Tongue (tissue), 2 donors: ENCODE data around the gene FHOD3. TPM values are rescaled to one million over a fixed set of nuclear protein-coding genes. Genes with fewer than 3 reads are reported as not detected.
A peak's percentile ranks its signal among the peaks of the same experiment; 100 is the strongest.

Experiments
- DNase-seq: peaks from one replicate; pipeline ENCODE4 v3.0.0-alpha.2; 2015
- total RNA-seq: library from RNA; depleted of rRNA; stranded (reverse); fragments of >200 nt; gene quantifications from one replicate; pipeline ENCODE4 v1.2.3, GENCODE V29; 2014

FHOD3 gene
- total RNA-seq, 1 donor from 2014 or later, result 33.0 TPM

DNA sequence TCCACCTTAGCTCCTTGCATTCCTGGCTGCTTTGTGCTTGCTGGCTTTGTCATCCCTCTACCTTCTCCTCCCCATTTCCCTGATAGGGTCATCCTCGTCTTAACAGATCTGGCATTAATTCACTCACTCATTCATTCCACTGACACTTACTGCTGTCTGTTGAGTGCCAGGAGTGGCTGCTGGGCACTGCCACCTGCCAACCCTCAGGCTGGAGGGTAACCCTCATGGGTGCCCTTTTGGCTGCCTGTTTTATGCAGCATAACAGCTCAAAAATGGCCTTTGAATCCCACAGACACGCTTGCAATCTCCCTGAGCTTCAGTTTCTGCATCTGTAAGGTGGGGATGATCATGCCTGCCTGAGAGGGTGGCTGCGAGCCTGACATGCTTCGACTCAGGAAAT is 25.2 kb downstream of the FHOD3 start:
- DNase-seq, result no peak

DNA sequence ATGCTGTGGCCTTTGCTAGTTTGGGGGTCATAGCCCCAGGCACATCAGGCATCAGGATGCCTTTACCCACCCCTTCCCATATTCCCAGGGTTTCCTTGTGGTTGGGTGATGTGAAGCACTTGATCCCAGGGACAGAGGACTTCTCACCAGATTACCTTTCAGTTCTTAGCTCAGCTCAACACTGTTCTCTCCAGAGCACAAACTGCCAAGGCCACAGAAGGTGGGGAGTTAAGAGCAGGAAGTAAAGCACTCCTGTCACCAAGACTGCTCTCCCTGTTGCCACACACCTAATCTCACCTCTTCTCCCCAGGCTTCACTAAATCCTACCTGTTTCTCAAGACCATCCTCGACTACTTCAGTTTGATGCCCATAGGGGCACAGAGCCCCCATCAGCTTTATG is 25.9 kb downstream of the FHOD3 start:
- DNase-seq, result no peak

GRCh38 chr18:36325846-36326245 is 28.3 kb downstream of the FHOD3 start:
- DNase-seq, result no peak

GRCh38 chr18:36326771-36327170 is 29.3 kb downstream of the FHOD3 start:
- DNase-seq, result no peak

DNA sequence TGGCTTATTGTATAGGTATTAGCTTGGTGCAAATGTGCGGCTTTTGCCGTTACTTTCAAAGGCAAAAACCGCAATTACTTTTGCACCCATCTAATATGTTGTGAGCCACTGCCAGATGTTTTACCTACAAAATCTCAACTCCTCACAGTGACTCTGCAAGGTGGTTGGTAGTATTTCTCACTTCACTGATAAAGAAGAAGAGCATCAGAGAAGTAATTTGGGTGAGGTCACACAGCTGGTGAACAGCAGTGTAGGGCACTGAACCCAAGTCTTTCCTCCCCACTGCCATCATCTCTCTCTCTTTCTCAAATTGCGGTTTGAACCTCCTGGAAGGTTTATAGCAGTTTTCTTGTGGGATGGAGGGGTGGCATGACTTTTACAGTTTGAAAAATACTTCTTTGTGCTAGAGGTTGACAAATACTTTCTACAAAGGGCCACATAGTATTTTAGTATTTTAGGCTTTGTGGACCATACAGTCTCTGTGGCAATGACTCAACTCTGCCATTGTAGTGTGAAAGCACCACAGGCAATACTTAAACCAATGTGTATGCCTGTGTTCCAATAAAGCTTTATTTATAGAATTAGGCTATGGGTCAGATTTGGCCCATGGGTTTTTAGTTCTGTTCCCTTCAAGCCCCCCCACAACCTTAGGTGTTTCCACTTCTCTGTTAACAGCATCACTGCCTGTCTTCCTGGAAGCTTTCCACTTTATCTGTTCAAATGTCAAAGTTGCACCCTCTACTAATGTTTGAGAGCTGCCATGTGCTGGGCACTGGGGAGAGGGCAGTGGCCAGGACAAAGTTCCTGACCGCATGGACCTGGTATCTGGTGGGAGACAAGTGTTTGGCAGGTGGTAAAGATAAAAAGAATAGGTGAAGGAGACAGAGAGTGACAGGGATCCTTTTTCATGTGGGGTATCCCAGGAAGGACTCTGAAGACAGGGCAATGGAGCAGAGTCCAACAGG is 30.1 kb downstream of the FHOD3 start:
- DNase-seq, result no peak

- no peak for DNase-seq
These were observed 30.9 kb downstream of the FHOD3 start for GRCh38 chr18:36328385-36328858.

DNA sequence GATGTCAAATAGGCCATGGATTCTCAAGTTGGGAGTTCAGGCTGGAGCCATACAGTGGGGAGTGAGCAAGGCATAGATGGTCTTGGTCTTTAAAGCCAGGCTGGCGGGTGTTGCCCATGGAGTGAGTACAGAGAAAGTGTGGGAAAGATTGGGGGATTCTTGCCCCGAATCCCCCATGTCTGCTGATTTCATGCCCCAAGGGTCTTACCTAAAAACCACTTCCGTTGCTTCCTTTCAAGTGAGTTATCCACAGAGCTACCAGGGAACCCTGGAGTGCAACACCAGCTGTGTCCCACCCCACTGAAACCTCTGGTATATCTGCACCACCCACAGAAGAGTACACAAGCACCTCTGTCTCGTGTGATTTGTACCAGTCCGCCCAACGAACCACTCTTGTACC is 31.4 kb downstream of the FHOD3 start:
- DNase-seq, result no peak

GRCh38 chr18:36329684-36330434 is 32.3 kb downstream of the FHOD3 start:
- DNase-seq, result no peak

DNA sequence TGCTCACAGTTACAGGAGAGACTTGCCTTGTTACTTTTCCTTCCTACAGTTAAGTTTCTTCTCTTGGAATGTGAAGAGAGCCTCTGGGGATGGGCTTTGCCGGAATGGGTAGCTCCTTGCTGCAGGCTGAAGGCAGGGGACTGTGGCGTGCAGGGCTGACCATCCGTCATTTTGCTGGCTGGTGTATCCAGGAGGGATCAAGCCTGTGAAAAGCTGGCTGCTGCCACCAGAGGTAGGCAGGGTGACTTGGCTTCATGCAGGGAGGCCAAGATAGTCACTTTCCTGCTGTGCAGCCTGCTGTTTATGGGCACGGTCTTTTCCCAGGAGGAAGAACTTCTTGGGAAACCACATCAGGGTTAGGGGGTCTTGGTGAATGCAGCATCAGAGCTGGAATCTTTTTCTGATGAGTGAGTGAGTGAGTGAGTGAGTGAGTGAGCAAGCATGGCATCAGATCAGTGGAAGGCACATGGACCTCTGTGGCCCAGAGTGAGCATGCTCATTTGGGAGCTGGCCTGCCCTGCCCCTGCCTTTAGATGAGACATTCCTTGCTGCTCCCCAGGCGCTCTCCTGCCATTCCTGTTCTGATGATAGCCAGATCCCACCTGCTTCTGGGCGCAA is 33.0 kb downstream of the FHOD3 start:
- DNase-seq, result no peak

DNA sequence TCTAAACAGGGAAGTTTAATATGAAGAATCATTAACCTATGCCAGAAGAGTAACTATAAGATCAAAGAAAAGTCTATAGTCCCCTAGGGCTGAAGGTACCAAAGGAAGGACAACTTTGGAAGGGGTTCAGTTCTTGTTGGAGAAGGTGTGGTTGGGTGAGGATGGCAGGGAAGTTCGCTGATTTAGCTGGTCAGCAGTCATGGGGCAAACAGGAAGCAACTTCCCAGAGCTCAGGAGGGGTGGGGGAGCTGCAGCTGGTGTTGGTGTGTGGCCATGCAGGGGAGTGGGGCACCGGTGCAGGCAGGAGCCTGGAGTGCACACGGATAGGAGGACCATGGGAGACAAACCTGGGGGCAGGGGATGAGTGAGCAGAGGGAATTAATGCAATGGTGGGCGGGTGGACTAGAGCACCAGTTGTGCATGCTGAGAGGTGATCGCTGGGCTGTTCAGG is 34.0 kb downstream of the FHOD3 start:
- no peak for DNase-seq

GRCh38 chr18:36333414-36333813 is 35.9 kb downstream of the FHOD3 start:
- DNase-seq, result peak; percentile 49

- DNase-seq, result no peak
These were observed 37.3 kb downstream of the FHOD3 start for GRCh38 chr18:36334798-36335197.

DNA sequence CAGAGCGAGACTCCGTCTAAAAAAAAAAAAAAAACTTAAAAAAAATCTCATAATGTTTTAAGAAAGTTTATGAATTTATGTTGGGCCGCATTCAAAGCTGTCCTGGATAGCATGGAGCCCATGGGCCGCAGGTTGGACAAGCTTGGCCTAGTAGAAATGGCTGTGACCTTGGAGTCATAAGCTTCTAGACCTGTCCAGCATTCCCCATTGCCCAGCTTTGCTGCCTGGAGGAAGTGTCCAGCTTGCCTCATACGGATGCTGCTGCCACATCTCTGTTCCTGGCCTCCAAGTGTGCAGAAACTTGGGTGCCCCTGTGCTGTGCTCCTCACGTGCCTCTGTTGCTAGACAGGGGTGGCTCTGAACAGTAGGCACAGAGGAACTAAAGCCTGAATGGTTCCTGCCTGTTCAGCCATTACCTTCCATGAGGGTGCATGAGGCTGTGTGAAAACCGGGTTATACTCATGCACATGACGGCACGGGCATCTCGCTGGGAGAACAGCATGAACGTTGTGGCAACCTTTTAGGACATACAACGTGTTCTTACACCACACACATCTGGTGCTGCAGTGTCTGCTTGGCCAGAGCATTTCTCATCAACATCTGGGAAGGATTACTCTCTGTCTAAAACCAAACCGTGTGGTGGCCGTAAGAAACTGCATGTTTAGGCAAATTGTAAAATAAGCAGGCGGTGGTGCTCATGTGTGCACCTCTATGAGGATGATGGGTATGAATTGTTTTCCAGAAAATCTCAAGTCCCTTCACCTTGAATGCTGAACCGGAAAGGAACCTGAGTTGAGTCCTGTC is 38.2 kb downstream of the FHOD3 start:
- DNase-seq, result peak; percentile 51

GRCh38 chr18:36337679-36338402 is 40.3 kb downstream of the FHOD3 start:
- no peak for DNase-seq

- no peak for DNase-seq
These were observed 41.0 kb downstream of the FHOD3 start for GRCh38 chr18:36338403-36338933.

DNA sequence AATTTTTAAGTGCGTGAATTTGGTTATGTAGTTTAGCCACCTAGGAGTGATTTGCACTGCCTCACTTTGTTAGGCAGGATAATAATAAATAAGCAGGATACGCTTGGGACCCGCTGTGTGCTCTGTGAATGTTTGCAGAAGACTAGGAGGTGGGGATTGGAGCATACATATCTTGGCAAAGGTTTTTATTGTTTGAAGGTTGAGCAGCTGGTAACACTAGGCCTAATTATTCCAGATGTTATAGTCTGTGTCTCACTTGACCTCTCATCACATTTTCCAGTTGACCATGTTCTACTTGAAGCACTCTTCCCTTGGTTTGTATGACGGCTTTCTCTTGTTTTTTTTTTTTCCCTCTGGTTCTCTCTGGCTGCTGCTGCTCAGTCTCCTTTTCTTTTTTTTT is 42.7 kb downstream of the FHOD3 start:
- DNase-seq, result peak; percentile 74

DNA sequence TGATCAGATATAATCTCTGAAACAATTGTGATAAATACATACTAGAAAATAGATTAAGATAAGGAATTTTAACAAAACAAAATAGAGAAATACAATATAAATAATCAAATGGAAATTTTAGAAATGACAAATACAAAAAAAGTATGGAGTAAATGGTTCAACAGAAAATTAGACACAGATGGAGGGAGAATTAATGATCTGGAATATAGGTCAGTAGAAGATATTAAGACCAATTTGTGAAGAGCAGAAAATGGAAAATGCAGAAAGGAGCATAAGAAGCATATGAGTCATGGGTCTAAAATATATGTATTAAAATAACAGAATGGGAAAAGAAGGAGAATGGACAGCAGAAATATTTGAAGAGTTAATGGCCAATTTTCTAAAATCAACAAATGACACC is 44.4 kb downstream of the FHOD3 start:
- no peak for DNase-seq

DNA sequence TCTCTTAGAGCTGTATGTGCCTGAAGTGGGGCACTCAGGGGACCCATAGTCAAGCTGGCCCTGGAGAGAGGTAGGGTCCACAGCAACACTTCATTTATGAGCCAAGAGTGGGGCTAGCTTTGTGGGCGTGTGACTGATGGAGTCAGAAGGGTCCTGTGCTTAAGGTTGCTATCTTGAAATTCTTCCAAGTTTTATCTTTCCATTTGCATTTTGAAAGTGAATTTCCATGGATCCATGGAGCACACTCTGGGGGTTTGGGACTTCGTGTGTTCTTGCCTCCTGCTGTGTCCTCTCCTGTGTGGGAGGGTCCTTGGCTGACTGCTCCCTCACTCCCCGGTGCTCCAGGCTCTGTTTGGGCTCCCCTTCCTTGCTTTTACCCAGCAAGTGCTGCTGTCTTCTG is 50.8 kb downstream of the FHOD3 start:
- DNase-seq, result no peak

GRCh38 chr18:36348971-36349417 is 51.5 kb downstream of the FHOD3 start:
- no peak for DNase-seq

DNA sequence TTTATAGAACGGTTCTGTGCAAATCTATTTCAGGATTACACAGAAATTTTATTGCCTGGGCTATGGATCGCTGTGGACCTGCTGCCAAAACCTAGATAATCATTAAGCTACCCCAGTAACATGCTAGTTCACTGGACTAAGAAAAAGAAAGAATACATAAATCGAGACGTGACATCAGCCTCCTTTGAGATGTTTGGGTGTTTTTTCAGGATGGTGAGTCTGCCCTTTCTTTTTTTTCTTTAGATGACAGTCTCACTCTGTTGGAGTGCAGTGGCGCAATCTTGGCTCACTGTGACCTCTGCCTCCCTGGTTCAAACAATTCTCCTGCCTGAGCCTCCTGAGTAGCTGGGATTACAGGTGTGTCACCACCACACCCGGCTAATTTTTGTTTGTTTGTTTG is 52.0 kb downstream of the FHOD3 start:
- DNase-seq, result no peak

DNA sequence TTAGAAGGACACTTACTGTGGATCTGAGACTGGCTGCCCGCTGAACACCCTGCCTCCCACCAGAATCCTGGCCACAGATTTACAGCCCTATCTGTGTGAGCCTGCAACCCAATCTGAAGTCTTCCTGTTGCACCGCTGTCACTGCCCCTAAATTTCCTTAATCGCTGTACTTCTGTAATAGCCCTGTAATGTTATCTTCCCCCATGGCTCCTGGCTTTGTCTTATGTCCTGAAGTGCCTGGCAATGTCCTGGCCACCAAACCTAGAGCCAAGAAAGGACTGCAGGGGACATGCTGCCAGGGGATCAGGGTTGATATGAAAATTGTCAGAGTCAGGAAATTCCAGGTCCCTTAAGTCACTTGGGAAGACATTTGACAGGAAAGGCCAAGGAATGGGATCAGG is 52.7 kb downstream of the FHOD3 start:
- DNase-seq, result no peak
